A673 (cell line): ENCODE measurements around the gene DCLK1. TPM values are rescaled to one million over a fixed set of nuclear protein-coding genes. Genes with fewer than 3 reads are reported as not detected.
A peak's percentile ranks its signal among the peaks of the same experiment; 100 is the strongest.

Experiments
- BruUV-seq: library from RNA; stranded (reverse); fragments of 400-500 nt; replicated peaks from 2 replicates; lab custom pipeline; 2021; lab: Mats Ljungman, UMichigan
- CTCF ChIA-PET: fragments of 300-600 bp; sonication (Branson Sonifier 250); formaldehyde crosslinking; loops from one replicate; lab custom pipeline; 2022; ENCODE audit warnings: antibody characterized with exemption; lab: Charles Lee
- POLR2A ChIA-PET: fragments of 300-600 bp; sonication (Branson Sonifier 250); formaldehyde crosslinking; loops from one replicate; lab custom pipeline; 2022; ENCODE audit warnings: antibody characterized with exemption; ENCODE audit not compliant: low non-redundant PET; lab: Charles Lee
- DNase-seq: peaks from one replicate; pipeline ENCODE4 v3.0.0-alpha.2; 2015; ENCODE audit warnings: low spot score
- H3K27ac ChIP-seq: fragments of 200-600 bp; sonication (generic); 2 replicates; pipeline ENCODE4 v1.5.1; 2016; ENCODE audit warnings: mixed run types, low read depth, mild to moderate bottlenecking, mixed read lengths, antibody characterized with exemption, low read length; ENCODE audit not compliant: poor library complexity, severe bottlenecking
- H3K27me3 ChIP-seq: fragments of 200-600 bp; sonication (generic); replicated peaks from 2 replicates; pipeline ENCODE4 v1.6.1; 2017; ENCODE audit warnings: mixed run types, low read depth, mild to moderate bottlenecking, mixed read lengths, antibody characterized with exemption, low read length; ENCODE audit not compliant: insufficient read depth, poor library complexity
- H3K36me3 ChIP-seq: fragments of 200-600 bp; sonication (generic); 2 replicates; pipeline ENCODE4 v1.6.1; 2016; ENCODE audit warnings: mixed run types, mild to moderate bottlenecking, mixed read lengths, antibody characterized with exemption, low read length; ENCODE audit not compliant: insufficient read depth, poor library complexity, severe bottlenecking
- H3K4me1 ChIP-seq: fragments of 200-600 bp; sonication (generic); 2 replicates; pipeline ENCODE4 v1.6.1; 2017; ENCODE audit warnings: mixed run types, mild to moderate bottlenecking, mixed read lengths, antibody characterized with exemption, low read length; ENCODE audit not compliant: insufficient read depth, poor library complexity, severe bottlenecking
- H3K4me3 ChIP-seq: fragments of 200-600 bp; sonication (generic); 2 replicates; pipeline ENCODE4 v1.5.1; 2016; ENCODE audit warnings: low read depth, mixed run types, mild to moderate bottlenecking, mixed read lengths, low read length; ENCODE audit not compliant: poor library complexity, severe bottlenecking
- H3K9me3 ChIP-seq: fragments of 200-600 bp; sonication (generic); 2 replicates; pipeline ENCODE4 v1.6.1; 2016; ENCODE audit warnings: mixed run types, low read depth, mild to moderate bottlenecking, mixed read lengths, antibody characterized with exemption, low read length; ENCODE audit not compliant: poor library complexity, severe bottlenecking
- EZH2 ChIP-seq: fragments of 200-600 bp; sonication (generic); IDR thresholded peaks from 2 replicates; pipeline ENCODE4 v1.6.1; 2017; ENCODE audit warnings: borderline replicate concordance, low read depth, mild to moderate bottlenecking, mixed read lengths, antibody characterized with exemption, low read length; ENCODE audit not compliant: poor library complexity, severe bottlenecking
- intact Hi-C: fragments of 100-400 bp; cut with micrococcal nuclease; formaldehyde crosslinking; loops from one replicate; pipeline ENCODE4 v1.10.0; 2022; ENCODE audit not compliant: unreplicated experiment
- total RNA-seq: library from RNA; stranded (reverse); gene quantifications from 2 replicates; pipeline ENCODE4 v1.2.3, GENCODE V29; 2021
- TF ChIP-seq, protein P1 (sequence below): fragments of 300-800, 200-600 bp; sonication (generic); conservative IDR thresholded peaks from 2 replicates; pipeline ENCODE4 v1.5.1; 2017; ENCODE audit warnings: low read depth, mild to moderate bottlenecking, antibody characterized with exemption, low read length, moderate library complexity, mixed read lengths

Gene DCLK1
- total RNA-seq, 1 experiment from 2014 or later, result 11.2 TPM

DNA sequence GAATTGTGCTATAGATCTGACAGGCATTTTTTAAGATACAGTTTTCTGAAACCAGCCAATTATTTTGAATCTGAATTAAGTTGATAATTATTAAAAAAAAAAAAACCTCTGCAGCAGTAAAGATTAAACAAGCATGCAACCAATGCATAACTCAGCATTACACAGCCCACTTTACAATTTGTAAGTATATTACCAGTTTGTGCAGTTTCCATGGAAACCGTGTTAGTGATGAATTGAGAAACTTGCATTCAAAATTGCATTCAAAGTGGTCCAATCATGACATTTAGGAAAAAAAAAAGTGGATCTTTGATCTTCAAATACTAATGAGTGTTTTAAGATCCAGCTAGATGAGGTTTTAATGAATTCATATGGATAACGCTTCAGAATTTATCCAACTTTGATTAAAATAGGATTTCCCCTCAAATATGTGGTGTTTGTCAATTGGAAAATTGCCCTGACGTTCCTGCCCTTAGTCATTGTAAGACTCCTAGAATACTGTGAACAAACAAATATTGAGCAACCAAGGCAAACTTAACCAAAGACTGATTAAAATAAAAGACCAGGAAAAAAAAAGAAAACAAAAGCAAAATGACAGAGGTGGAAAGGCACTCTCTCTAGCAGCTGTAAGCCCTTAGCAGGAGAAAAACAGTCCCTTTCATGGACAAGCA lies 339.9 kb downstream of the DCLK1 start:
- Histone ChIP-seq H3K36me3 (no peaks in the 10 kb centered on the region), H3K4me1 (no peaks in the 10 kb centered on the region), H3K27me3 (no peaks in the 10 kb centered on the region), H3K4me3 (no peak overlapping the region), H3K9me3 (no peaks in the 10 kb centered on the region), H3K27ac (no peak overlapping the region)
- CTCF ChIA-PET, result no interaction called here
- POLR2A ChIA-PET, result no interaction called here
- TF ChIP-seq EZH2, result no peak
- TF ChIP-seq, protein P1, sequence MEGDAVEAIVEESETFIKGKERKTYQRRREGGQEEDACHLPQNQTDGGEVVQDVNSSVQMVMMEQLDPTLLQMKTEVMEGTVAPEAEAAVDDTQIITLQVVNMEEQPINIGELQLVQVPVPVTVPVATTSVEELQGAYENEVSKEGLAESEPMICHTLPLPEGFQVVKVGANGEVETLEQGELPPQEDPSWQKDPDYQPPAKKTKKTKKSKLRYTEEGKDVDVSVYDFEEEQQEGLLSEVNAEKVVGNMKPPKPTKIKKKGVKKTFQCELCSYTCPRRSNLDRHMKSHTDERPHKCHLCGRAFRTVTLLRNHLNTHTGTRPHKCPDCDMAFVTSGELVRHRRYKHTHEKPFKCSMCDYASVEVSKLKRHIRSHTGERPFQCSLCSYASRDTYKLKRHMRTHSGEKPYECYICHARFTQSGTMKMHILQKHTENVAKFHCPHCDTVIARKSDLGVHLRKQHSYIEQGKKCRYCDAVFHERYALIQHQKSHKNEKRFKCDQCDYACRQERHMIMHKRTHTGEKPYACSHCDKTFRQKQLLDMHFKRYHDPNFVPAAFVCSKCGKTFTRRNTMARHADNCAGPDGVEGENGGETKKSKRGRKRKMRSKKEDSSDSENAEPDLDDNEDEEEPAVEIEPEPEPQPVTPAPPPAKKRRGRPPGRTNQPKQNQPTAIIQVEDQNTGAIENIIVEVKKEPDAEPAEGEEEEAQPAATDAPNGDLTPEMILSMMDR, result no peak
- no peak for DNase-seq
- intact Hi-C loops, result no loop called here
- BruUV-seq, result no TSS peak

DNA sequence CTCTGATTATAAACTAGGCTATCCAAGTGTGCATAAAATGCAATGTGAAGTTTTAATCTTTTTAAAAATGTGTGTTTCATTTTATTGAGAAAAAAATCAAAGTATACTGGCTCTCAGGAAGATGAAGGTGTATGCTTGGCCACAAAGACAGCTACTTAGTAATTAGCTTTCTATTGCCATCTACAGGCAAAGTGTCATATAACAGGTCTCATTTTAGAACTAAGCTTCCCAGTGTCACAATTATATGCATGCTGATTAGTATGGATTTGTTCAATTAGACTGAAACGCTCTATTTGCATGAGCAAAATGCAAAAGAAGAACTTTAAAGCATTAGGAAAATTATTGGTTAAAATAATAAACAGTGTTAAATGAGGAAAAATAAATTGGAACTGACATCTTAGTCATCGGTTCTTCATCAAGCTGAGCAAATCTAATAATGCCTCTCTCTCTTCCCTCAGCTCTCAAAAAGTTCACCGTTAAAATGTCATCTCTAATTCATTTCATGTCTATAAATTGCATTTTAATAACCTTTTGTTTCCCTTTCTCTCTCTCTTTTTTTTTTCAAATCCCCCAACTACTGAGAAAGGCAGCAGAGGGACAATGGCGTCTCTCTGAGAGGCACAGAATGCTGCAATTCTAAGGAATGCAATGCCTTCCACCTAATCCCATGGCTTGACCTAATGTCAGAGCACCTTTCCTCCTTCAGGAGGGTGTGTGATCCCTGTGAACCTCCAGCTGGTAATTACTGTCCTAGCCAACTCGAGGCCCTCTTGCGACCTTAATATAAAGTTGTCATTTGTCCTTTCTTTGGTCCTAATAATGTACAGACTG lies 341.6 kb downstream of the DCLK1 start:
- H3K9me3 ChIP-seq, result no peaks in the 10 kb centered on the region
- DNase-seq, result peak; percentile 43
- TF ChIP-seq EZH2, result no peak
- TF ChIP-seq, protein P1, result peak; percentile 66
- no TSS peak for BruUV-seq
- CTCF ChIA-PET, result interaction anchor here (0.5 to 1.3 kb wide), 5 partner anchors 29 to 1989 kb away, joined by 3 to 10 read pairs (median 6); no protein-coding TSS in a partner anchor
- intact Hi-C loops, result loop anchor here (10.0 kb wide), 1 partner anchor 155 kb away; no protein-coding TSS in a partner anchor
- H3K36me3 ChIP-seq, result no peaks in the 10 kb centered on the region
- H3K4me3 ChIP-seq, result no peak overlapping the region
- H3K4me1 ChIP-seq, result no peaks in the 10 kb centered on the region
- POLR2A ChIA-PET, result no interaction called here
- no peaks in the 10 kb centered on the region for H3K27me3 ChIP-seq
- no peak overlapping the region for H3K27ac ChIP-seq

DNA sequence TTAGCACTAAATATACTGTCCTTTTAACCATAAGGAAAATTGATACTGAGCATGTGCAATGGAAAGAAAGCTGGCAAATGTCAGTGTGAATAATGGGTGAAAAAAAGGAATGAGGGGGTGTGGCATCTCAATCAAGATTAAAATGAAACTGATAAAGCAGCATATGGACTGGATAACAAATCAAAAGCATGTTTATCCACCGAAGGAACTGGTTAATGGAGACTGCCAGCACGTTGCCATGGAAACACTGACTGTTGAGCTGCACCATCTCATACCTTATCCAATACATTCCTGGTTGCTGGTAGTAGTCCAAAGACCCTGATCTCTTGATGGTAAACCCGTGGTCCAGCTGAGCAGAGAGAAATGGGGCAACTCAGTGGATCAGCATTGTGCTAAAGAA lies 343.2 kb downstream of the DCLK1 start:
- no peaks in the 10 kb centered on the region for H3K4me1 ChIP-seq
- TF ChIP-seq, protein P1, result no peak
- TF ChIP-seq EZH2, result no peak
- no peaks in the 10 kb centered on the region for H3K36me3 ChIP-seq
- H3K9me3 ChIP-seq, result no peaks in the 10 kb centered on the region
- POLR2A ChIA-PET, result no interaction called here
- no peak overlapping the region for H3K4me3 ChIP-seq
- intact Hi-C loops, result loop anchor here (10.0 kb wide), 1 partner anchor 153 kb away; no protein-coding TSS in a partner anchor
- no peak overlapping the region for H3K27ac ChIP-seq
- no TSS peak for BruUV-seq
- DNase-seq, result no peak
- H3K27me3 ChIP-seq, result no peaks in the 10 kb centered on the region
- CTCF ChIA-PET, result no interaction called here
